Thymus (tissue), 11 donors: Measurements from ENCODE around the gene EFCAB13. TPM values are rescaled to one million over a fixed set of nuclear protein-coding genes. Genes with fewer than 3 reads are reported as not detected.
A peak's percentile ranks its signal among the peaks of the same experiment; 100 is the strongest.

Experiments used
- DNase-seq, 9 donors: peaks; one replicate each; pipeline ENCODE4 v3.0.0-alpha.2; 2013; ENCODE audit warnings: low spot score in 9 of 9, low read depth in 6 of 9, missing footprints in 1 of 9
- H3K27ac ChIP-seq, 2 donors: one replicate each; pipeline ENCODE4 v1.5.1; 2013; ENCODE audit warnings: control low read depth in 1 of 2, low read depth in 1 of 2, low read length in 1 of 2, mild to moderate bottlenecking in 1 of 2, moderate library complexity in 1 of 2
- H3K27me3 ChIP-seq, 2 donors: one replicate each; pipeline ENCODE4 v1.5.1; 2013; ENCODE audit warnings: low read length in 1 of 2; ENCODE audit not compliant: control insufficient read depth in 2 of 2, insufficient read depth in 1 of 2
- H3K36me3 ChIP-seq, 2 donors: one replicate each; pipeline ENCODE4 v1.5.1; 2013; ENCODE audit warnings: low read length in 1 of 2, mild to moderate bottlenecking in 1 of 2, moderate library complexity in 1 of 2; ENCODE audit not compliant: control insufficient read depth in 2 of 2, insufficient read depth in 2 of 2
- H3K4me1 ChIP-seq, 2 donors: one replicate each; pipeline ENCODE4 v1.5.1; 2013; ENCODE audit warnings: low read length in 2 of 2; ENCODE audit not compliant: control insufficient read depth in 2 of 2, insufficient read depth in 2 of 2
- H3K4me3 ChIP-seq, 2 donors: one replicate each; pipeline ENCODE4 v1.5.1; 2013; ENCODE audit warnings: low read length in 2 of 2, control low read depth in 1 of 2, mild to moderate bottlenecking in 1 of 2
- H3K9me3 ChIP-seq, 2 donors: one replicate each; pipeline ENCODE4 v1.5.1; 2013; ENCODE audit warnings: low read length in 1 of 2, mild to moderate bottlenecking in 1 of 2; ENCODE audit not compliant: control insufficient read depth in 2 of 2, insufficient read depth in 1 of 2
- whole genome bisulfite sequencing: extraction: QIAGEN DNeasy Blood & Tissue Kit; methylation state at CpG from one replicate; pipeline ENCODE4 v1.1.7; 2013; 5-methylcytosine and 5-hydroxymethylcytosine counted together
- polyA plus RNA-seq: library from polyadenylated mRNA; stranded (reverse); fragments of 200-250 nt; gene quantifications from one replicate; pipeline ENCODE4 v1.2.3, GENCODE V29; 2013
- total RNA-seq: library from RNA; stranded (reverse); fragments of 120-200 nt; gene quantifications from one replicate; pipeline ENCODE4 v1.2.4, GENCODE V29; 2013
- donor health status: healthy.

The EFCAB13 gene
- total and polyA plus RNA-seq, 2 donors: 1.7 to 2.7 TPM

- peak in 1 of 9 donors; percentile 23 for DNase-seq
- H3K27me3 ChIP-seq: no peaks in the 10 kb centered on the region
- H3K9me3 ChIP-seq: no peaks in the 10 kb centered on the region
- 82% methylated on average over 10 of the region's 10 CpGs for WGBS
- H3K36me3 ChIP-seq: no peaks in the 10 kb centered on the region
- H3K4me1 ChIP-seq: peaks cover 0 to 3% of the 10 kb centered on the region in 2 donors
- H3K4me3 ChIP-seq: no peak overlapping the region
- H3K27ac ChIP-seq: no peak overlapping the region
These were observed 44.5 kb upstream of the EFCAB13 start for GRCh38 chr17:47279062-47279801.

DNA sequence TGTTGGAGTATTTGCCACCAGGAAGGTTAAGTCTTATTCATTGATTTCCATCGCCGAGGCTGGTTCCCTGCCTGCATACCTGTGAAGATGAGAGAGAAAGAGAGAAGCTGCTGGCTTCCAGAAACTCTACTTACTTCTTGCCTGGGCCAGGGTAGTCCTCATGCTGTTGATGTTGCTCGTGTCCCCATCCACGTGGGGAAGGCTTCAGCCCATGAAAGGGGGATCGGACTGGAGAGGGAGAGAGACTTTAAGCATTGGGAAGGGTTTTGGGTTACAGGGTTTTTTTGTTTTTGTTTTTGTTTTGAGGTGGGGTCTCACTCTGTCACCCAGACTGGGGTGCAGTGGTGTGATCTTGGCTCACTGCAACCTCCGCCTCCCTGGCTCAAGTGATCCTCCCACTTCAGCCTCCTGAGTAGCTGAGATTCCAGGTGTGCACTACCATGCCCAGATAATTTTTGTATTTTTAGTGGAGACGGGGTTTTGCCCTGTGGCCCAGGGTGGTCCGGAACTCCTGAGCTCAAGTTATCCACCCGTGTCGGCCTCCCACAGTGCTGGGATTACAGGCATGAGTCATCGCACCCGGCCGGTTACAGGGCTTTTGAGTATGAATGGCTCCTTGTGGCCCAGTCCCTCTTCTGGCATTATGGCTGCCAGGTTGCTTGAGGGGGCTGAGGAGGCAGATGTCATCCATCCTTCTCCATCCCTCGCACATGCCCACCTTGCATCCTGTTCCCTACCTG is 43.5 kb upstream of the EFCAB13 start:
- Histone ChIP-seq H3K4me1 (peaks cover 0 to 3% of the 10 kb centered on the region in 2 donors), H3K9me3 (no peaks in the 10 kb centered on the region), H3K27me3 (no peaks in the 10 kb centered on the region), H3K4me3 (no peak overlapping the region), H3K36me3 (no peaks in the 10 kb centered on the region), H3K27ac (no peak overlapping the region)
- 96% methylated on average over 14 of the region's 14 CpGs for WGBS
- no peak for DNase-seq

DNA sequence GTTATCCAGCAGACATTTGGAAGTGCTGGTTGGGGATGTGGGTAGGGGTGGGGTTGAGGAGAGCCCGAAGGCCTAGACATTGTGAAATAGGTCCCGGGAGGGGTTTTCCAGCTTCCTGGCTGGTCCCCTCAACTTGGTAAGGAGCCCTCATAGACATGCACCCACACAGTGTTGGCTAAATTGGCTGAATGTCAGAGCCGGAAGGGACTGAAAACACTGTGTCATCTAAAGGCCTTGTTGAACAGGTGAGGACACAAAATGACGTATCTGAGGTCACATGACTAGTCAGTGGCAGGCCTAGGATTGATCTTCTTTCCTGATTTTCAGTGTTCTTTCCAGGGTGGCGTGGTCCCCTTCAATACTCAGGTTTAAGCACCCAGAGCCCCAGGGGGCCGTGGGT is 42.5 kb upstream of the EFCAB13 start:
- Histone ChIP-seq H3K27ac (no peak overlapping the region), H3K27me3 (no peaks in the 10 kb centered on the region), H3K4me1 (no peaks in the 10 kb centered on the region), H3K36me3 (no peaks in the 10 kb centered on the region), H3K9me3 (no peaks in the 10 kb centered on the region), H3K4me3 (no peak overlapping the region)
- no peak for DNase-seq
- WGBS: 87% methylated on average over 6 of the region's 6 CpGs

- no peaks in the 10 kb centered on the region for H3K4me1 ChIP-seq
- H3K4me3 ChIP-seq: no peak overlapping the region
- WGBS: 97% methylated on average over 6 of the region's 6 CpGs
- DNase-seq: no peak
- H3K27me3 ChIP-seq: no peaks in the 10 kb centered on the region
- no peak overlapping the region for H3K27ac ChIP-seq
- no peaks in the 10 kb centered on the region for H3K36me3 ChIP-seq
- H3K9me3 ChIP-seq: no peaks in the 10 kb centered on the region
These were observed 38.8 kb upstream of the EFCAB13 start for GRCh38 chr17:47285003-47285402.

- Histone ChIP-seq H3K27me3 (peaks cover 0 to 3% of the 10 kb centered on the region in 2 donors), H3K4me3 (no peak overlapping the region), H3K4me1 (no peaks in the 10 kb centered on the region), H3K36me3 (no peaks in the 10 kb centered on the region), H3K27ac (no peak overlapping the region), H3K9me3 (no peaks in the 10 kb centered on the region)
- no peak for DNase-seq
- WGBS: 86% methylated on average over 6 of the region's 6 CpGs
These were observed 37.4 kb upstream of the EFCAB13 start for GRCh38 chr17:47286198-47286914.

- Histone ChIP-seq H3K36me3 (no peaks in the 10 kb centered on the region), H3K4me1 (no peaks in the 10 kb centered on the region), H3K27ac (no peak overlapping the region), H3K27me3 (peaks cover 0 to 3% of the 10 kb centered on the region in 2 donors), H3K9me3 (no peaks in the 10 kb centered on the region), H3K4me3 (no peak overlapping the region)
- WGBS: 97% methylated on average over 4 of the region's 4 CpGs
- no peak for DNase-seq
These were observed 36.7 kb upstream of the EFCAB13 start for GRCh38 chr17:47287068-47287467.

- H3K27ac ChIP-seq: no peak overlapping the region
- no peaks in the 10 kb centered on the region for H3K9me3 ChIP-seq
- H3K4me3 ChIP-seq: no peak overlapping the region
- peaks cover 0 to 3% of the 10 kb centered on the region in 2 donors for H3K27me3 ChIP-seq
- H3K36me3 ChIP-seq: no peaks in the 10 kb centered on the region
- DNase-seq: no peak
- no peaks in the 10 kb centered on the region for H3K4me1 ChIP-seq
- WGBS: 81% methylated on average over 2 of the region's 2 CpGs
These were observed 36.1 kb upstream of the EFCAB13 start for GRCh38 chr17:47287639-47288038.

DNA sequence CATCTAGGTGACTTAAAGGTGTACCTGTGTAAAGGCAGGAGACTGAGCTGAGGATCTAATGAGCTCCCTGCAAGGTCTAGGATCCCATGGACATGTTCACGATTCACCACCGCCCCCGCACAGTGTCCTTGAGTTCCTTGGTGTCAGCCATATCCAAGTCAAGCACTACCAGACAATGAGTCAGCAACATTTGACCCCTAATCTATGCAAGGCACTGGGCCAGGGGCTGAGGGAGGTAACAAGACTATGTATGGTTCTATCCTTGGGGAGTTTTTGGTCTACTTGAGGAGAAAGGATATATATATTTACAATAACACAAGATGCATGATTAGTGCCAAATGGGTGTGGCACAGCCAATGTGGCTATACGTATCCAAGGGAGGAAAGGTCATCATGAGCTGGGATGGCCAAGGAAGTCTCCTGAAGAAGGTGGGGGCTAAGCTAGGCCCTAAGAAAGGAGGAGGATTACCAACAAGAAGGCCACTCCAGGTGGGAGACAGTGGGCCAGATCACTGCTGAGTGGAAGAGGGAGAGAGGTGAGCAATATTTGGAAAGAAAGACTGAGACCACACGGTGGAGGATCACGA is 35.1 kb upstream of the EFCAB13 start:
- Histone ChIP-seq H3K9me3 (no peaks in the 10 kb centered on the region), H3K36me3 (no peaks in the 10 kb centered on the region), H3K4me3 (no peak overlapping the region), H3K27ac (no peak overlapping the region), H3K27me3 (peaks cover 0 to 3% of the 10 kb centered on the region in 2 donors), H3K4me1 (no peaks in the 10 kb centered on the region)
- no peak for DNase-seq
- WGBS: 96% methylated on average over 6 of the region's 6 CpGs

GRCh38 chr17:47289302-47289701 is 34.5 kb upstream of the EFCAB13 start:
- DNase-seq: no peak
- Histone ChIP-seq H3K4me1 (no peaks in the 10 kb centered on the region), H3K36me3 (no peaks in the 10 kb centered on the region), H3K27ac (no peak overlapping the region), H3K9me3 (no peaks in the 10 kb centered on the region), H3K27me3 (peaks cover 0 to 3% of the 10 kb centered on the region in 2 donors), H3K4me3 (no peak overlapping the region)
- WGBS: 91% methylated on average over 1 of the region's 1 CpG
